GM21423 (cell line): ENCODE results near the gene CCDC88C.
A peak's percentile ranks its signal among the peaks of the same experiment; 100 is the strongest.

Experiments
- ATAC-seq: cut with Tn5 transposase; IDR thresholded peaks from one replicate; pipeline ENCODE4 v1.9.1; 2021; ENCODE audit warnings: mild to moderate bottlenecking, moderate library complexity; ENCODE audit not compliant: unreplicated experiment

The CCDC88C gene

GRCh38 chr14:91329486-91330014, 88.1 kb downstream of the CCDC88C start:
- no peak for ATAC-seq

DNA sequence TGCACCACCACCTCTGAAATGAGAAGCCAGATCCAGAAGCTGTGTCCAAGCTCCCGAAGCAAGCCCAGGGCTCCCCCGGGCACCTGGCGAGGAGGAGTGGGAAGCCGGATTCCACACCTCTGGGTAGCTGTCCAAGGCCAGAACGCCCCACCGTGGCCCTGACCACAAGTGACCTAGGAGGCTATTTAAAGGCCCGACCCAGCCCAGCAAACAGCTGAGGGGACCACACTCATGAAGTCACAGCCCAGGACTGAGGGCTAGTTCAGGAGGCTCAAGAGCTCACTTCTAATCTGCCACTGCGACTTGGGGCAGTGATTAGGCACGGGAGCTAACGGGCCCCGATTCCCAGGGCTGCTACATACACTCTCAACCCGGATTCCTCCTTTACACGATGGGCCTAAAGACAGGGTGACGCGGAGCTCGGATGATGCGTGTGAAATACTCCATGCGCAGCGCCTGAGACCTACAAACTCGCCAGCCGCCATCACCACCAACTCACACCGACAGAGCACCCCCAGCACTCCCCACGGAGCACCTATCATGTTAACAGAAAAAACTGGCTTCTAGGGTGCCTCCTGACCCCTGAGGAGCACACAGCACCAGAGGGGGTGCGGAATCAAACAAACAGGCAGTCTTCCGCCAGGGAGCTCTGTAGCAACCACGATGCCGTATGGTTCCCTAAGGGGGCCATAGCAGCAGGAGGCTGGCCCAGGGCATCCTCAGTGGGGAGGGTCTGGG, 89.1 kb downstream of the CCDC88C start:
- no peak for ATAC-seq

DNA sequence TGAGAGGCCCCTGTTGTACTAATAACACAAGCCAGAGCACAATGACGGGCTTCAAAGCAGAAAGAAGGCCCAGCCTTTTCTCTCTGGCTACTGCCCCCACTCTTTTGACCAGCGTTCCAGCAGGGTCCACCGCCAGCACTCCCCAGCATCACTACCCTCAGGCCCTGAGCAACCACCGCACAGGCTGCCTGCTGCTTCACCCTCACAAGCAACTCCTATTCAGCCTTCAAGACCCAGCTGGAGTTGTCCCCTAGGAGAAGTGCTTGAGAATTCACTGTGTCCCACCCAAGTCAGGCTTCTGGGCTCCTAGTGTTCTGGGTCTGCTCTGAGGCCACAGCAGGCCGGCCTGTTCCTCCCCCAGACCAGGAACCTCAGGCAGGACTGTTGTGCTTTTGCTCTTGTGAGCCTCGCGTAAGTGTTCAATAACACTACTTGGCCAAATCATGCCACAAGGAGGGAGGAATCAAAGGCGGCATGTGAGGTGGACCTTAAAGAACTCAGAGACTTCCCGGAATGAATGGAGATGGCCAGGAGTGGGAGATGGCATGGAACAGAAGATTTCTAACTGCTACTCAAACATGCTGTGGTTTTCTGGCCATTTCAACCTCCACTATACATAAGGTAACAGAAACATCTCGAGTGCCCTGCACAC, 89.8 kb downstream of the CCDC88C start:
- no peak for ATAC-seq

DNA sequence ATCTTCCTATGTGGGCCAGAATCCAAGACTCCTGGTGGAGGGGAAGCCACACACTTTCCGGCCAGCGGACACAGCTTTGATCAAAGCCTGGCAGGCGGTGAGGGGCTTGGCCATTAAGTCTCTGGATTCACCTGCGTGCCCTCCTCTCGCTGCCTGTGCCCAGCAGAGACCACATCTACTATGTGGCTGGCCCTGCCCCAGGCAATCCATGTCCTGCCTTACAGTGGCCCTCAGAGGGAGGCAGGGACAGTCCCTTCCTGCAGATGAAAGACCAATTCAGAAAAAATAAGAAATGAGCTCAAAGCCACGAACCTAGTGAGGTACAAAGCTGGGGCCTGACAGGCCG, 90.4 kb downstream of the CCDC88C start:
- no peak for ATAC-seq

DNA sequence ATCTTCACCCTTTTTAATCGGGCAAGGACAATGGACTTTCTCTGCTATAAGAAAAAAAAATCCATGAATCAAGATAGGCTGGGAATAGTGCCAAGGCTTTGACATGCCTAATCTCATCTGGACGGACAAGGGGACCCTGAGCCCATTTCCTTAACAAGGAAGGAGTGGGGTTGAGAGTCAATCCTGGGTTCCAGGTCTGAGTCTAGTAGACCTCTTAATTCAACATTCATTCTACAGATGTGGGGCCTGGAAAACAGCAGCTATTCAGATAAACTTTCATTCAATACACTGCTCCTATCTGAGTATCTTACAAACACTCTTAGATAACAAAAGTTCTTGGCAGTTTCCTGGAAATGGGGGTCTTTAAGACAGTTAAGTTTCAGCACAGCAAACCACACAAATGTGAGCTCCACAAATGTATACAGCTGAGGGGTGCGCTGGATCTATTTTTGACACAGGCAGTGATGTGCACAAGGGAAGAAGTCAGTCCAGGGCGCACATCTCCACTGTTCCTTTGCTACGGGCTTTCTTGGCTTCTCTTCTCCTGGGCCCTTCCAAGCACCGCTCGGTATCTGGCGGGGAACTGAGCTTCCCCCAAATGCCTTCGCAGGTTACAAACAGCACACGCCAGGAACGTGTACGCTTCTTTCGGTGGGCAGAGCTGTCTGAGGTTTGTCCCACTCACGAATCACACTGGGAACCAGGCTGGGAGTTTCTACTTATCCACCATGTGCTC, 90.9 kb downstream of the CCDC88C start:
- no peak for ATAC-seq

DNA sequence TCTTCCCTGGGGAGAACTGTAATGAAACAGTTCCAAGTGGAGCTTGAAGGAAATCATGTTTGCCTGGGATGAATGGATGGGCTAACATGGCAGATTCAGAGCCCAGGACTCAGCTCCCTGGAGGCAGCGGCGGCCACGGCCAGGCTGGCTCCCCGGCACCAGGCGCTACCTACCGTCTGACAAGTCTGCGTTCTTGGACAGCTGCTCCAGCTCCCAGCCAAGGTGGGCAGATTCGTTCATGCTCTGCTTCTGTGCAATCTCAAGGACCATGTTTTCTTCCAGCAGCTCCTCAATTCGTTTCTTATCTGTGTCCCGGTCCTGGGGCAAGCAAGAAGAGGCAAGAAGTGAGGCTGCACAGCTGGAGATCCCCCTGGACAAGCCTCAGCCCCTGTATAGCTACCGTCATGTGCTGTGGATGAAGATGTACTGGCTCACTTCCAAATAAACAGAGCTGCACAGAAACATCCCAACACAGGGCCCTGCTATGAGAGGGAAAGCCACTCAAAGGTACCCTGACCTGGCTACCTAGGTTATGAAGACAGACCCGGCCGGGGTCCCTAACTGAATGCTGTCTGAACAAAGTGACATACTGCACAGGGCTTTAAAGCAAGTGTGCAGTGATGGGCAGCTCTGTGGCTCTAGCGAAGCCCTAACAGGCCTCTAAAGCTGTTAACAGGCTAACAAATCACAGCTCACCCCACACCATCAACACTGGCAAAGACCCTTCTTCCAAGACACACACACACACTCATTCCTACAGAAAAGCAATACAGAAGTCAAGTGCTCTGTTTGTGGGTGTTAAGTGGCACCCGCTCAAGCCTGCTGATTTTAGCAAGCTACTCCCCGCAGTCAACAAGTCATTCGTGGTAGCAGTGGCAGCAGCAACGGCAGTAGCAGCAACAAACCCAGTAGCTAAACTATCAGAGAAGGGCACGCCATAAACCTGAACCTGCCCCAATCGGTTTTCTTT, 92.7 kb downstream of the CCDC88C start:
- ATAC-seq: no peak

- ATAC-seq: peak; percentile 61
Measured at GRCh38 chr14:91323671-91324605, 93.7 kb downstream of the CCDC88C start.

DNA sequence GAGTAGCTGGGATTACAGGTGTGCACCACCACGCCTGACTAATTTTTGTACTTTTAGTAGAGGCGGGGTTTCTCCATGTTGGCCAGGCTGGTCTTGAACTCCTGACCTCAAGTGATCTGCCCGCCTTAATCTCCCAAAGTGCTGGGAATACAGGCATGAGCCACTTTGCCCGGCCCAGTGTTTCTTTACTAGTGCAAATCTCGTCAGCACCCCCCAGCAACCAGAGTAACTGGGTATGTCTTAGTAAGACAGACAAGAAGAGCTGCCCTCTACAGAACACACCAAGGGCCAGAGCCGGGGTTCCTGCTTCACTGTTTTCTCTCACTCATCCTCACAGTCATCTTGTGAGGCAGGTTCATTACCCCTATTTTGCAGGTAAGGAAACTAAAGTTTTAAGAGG, 94.6 kb downstream of the CCDC88C start:
- no peak for ATAC-seq

GRCh38 chr14:91322623-91323022, 95.0 kb downstream of the CCDC88C start:
- no peak for ATAC-seq

DNA sequence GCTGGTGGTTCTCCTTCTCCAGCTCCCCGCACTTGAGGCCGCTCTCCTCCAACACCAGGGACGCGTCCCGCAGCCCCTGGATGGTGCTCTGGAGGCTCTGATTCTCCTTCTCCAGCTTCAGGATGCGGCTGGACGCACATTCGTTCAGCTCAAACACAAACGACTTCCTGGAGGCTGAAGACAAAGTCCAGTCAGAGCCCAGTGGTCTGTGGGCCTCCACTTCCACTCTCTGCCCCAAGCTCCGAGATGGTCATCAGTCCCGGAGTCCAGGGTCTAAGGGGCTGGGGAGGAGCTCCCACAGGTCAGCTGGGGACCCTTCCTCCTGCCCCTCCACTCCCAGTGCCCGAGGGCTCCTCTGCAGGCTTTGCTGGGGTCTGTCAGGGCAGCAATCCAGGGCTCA, 96.5 kb downstream of the CCDC88C start:
- no peak for ATAC-seq

- no peak for ATAC-seq
Measured at GRCh38 chr14:91320266-91320665, 97.4 kb downstream of the CCDC88C start.

GRCh38 chr14:91318911-91319310, 98.7 kb downstream of the CCDC88C start:
- ATAC-seq: no peak

DNA sequence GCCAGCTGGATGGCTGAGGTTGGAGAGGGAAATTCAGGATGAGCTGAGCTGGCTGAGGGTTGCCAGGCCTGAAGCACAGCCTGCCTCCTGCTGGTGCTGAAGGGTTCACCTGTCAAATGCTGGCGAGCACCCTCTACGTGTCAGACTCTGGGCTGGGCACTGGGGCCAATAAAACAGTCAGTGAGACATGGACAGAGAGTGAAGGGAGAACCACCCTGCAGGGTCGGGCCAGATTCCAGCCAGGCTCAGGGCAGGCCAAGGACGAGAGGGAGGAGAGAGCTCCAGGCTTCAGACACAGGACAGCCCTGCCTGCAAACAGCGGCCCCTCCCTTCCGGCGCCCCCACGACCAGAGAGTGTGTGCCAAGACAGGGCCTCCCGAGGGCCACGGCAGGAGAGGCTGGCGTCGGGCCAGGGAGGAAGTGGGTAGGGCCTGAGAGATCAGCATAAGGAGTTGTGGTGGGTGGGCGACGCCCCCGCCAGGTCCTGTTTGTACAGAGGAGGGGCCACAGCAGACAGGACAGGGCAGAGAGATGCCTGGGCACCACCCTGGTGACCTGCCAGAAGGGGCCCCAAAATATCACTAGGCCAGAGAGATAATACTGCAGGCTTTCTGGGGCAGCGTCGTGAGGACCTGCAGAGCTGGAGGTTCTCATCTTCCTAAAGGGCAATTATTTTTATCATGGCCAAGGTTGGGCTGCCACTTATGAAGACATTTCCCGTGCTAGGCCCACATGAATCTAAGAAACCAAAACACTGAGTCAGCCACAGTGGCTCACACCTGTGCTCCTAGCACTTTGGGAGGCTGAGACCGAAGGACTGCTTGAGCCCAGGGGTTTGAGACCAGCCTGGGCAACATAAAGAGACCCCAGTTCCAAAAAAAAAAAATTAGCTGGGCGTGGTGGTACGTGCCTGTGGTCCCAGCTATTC, 100.0 kb downstream of the CCDC88C start:
- no peak for ATAC-seq

GRCh38 chr14:91316761-91317160, 100.9 kb downstream of the CCDC88C start:
- no peak for ATAC-seq

- ATAC-seq: peak; percentile 87
Measured at GRCh38 chr14:91315844-91316267, 101.8 kb downstream of the CCDC88C start.

DNA sequence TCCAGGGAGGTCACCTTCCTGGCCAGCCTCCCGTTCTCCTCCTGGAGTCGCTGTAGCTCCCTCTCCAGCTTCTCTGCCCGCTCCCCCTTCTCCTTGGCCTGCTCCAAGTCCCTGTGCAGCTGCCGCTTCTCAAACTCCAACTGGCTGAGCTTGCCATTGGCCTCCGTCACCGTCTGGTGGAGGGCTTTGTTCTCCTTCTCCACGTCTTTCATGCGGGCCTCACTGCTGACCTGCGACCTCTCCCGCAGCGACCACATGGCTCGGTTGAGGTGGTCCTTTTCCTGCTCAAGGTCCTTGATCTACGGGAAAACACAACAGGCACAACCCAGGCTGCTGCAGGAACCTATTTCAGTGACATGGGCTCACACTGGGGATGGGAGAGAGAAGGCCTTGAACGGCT, 103.8 kb downstream of the CCDC88C start:
- no peak for ATAC-seq

DNA sequence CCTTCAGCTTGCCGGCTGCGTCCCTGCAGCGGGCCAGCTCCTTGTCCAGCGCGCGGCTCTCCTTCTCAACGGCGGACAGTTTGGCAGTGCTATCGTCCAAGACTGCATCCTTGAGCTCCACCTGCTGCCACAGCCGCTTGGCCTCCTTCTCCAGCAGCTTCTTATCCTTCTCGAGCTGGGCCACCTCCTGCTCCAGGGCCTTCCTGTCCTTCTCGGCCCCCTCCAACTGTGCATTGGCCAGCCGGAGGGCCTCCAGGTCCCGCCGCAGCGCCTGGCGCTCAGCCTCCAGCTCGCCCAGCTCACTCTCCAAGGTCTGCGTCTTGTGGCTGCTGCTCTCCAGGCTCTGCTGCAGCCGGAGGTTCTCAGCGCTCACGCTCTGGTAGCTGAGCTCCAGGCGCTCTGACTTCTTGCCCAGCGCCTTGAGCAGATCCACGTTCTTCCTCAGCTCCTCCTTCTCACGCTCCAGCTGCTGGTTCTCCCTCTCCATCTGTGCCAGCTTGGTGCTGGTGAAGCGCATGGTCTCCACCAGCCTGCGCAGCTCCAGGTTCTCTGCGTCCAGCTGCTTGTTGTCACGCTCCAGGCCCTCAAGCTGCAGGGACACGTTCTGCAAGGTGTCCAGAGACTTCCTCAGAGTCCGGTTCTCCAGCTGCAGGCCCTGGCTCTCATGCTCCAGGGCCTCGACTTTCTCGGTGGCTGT, 104.3 kb downstream of the CCDC88C start:
- ATAC-seq: no peak

DNA sequence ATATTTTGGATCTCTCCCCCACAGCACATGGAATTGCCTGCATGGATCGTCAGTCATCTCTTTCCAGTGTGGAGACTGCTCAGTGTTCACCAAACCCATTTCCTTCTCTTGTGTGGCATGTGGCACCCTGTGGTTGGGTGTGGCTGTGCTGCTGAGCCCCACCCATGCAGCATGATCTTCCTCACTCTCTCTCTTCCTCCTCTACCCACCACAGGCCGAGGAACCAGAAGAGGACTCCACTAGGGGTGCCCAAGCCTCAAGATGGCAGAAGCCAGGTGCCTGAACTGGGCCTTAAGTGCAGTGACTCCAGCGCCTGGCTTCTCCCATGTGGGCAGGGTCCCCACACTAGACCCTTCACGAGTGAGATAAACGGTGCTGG, 106.3 kb downstream of the CCDC88C start:
- no peak for ATAC-seq
